BJ (cell line): ENCODE data around the gene KIAA1671. TPM values are rescaled to one million over a fixed set of nuclear protein-coding genes. Genes with fewer than 3 reads are reported as not detected.

Experiments
- CTCF ChIA-PET: fragments of 350-600 bp; formaldehyde crosslinking; extraction: SDS; loops from one replicate; lab custom pipeline; 2021; ENCODE audit warnings: antibody characterized with exemption, inconsistent platforms; lab: Yijun Ruan, JAX
- POLR2A ChIA-PET: fragments of 300-600 bp; sonication (Branson Sonifier 250); formaldehyde crosslinking; extraction: SDS; loops from one replicate; lab custom pipeline; 2021; ENCODE audit warnings: antibody characterized with exemption; lab: Charles Lee
- DNase-seq: peaks from one replicate; pipeline ENCODE4 v3.0.0-alpha.2; 2011; ENCODE audit warnings: low read depth
- H3K27me3 ChIP-seq: 2 replicates; pipeline ENCODE4 v1.6.0; 2011; ENCODE audit warnings: low read length; ENCODE audit not compliant: control insufficient read depth, insufficient read depth
- H3K36me3 ChIP-seq: 2 replicates; pipeline ENCODE4 v1.5.1; 2011; ENCODE audit warnings: low read length; ENCODE audit not compliant: control insufficient read depth, insufficient read depth
- H3K4me3 ChIP-seq: 2 replicates; pipeline ENCODE4 v1.5.1; 2011; ENCODE audit warnings: low read depth, mild to moderate bottlenecking, control low read depth, low read length
- CTCF ChIP-seq: IDR thresholded peaks from 2 replicates; pipeline ENCODE4 v1.5.1; 2011; ENCODE audit warnings: low read depth, mild to moderate bottlenecking, control low read depth, inconsistent platforms, low read length, moderate library complexity; ENCODE audit not compliant: insufficient read depth
- polyA plus RNA-seq: library from polyadenylated mRNA; depleted of rRNA; stranded (reverse); fragments of >200 nt; gene quantifications from 2 replicates; pipeline ENCODE4 v1.2.3, GENCODE V29; 2011

KIAA1671 gene
- polyA plus RNA-seq, 1 experiment, result 0.11 TPM

- Histone ChIP-seq H3K27me3 (no peaks in the 10 kb centered on the region; the same call in 1 of the 2 replicates), H3K36me3 (no peaks in the 10 kb centered on the region), H3K4me3 (no peak overlapping the region)
- ChIA-PET CTCF (no interaction called here), POLR2A (no interaction called here)
- no peak for TF ChIP-seq CTCF
- DNase-seq, result no peak
Measured at GRCh38 chr22:25114369-25115362, 162.2 kb downstream of the KIAA1671 start.

GRCh38 chr22:25119609-25120008 is 167.1 kb downstream of the KIAA1671 start:
- Histone ChIP-seq H3K27me3 (no peaks in the 10 kb centered on the region; the same call in 1 of the 2 replicates), H3K4me3 (no peak overlapping the region), H3K36me3 (no peaks in the 10 kb centered on the region)
- ChIA-PET CTCF (no interaction called here), POLR2A (no interaction called here)
- no peak for TF ChIP-seq CTCF
- no peak for DNase-seq

- DNase-seq, result no peak
- ChIA-PET CTCF (no interaction called here), POLR2A (no interaction called here)
- no peaks in the 10 kb centered on the region; the same call in 1 of the 2 replicates for H3K27me3 ChIP-seq
- no peaks in the 10 kb centered on the region for H3K36me3 ChIP-seq
- TF ChIP-seq CTCF, result no peak
- H3K4me3 ChIP-seq, result no peak overlapping the region
Measured at GRCh38 chr22:25120093-25120561, 167.6 kb downstream of the KIAA1671 start.

- no peak for DNase-seq
- H3K36me3 ChIP-seq, result no peaks in the 10 kb centered on the region
- H3K27me3 ChIP-seq, result no peaks in the 10 kb centered on the region
- POLR2A ChIA-PET, result no interaction called here
- TF ChIP-seq CTCF, result no peak
- no peak overlapping the region for H3K4me3 ChIP-seq
- CTCF ChIA-PET, result interaction anchor here (1.2 kb wide), 1 partner anchor 10 kb away, joined by 4 read pairs; no protein-coding TSS in a partner anchor
Measured at GRCh38 chr22:25120761-25121212, 168.3 kb downstream of the KIAA1671 start.

- Histone ChIP-seq H3K4me3 (no peak overlapping the region), H3K36me3 (no peaks in the 10 kb centered on the region), H3K27me3 (no peaks in the 10 kb centered on the region)
- POLR2A ChIA-PET, result no interaction called here
- TF ChIP-seq CTCF, result no peak
- no peak for DNase-seq
- CTCF ChIA-PET, result no interaction called here
Measured at GRCh38 chr22:25122136-25122764, 169.7 kb downstream of the KIAA1671 start.
